Measurements from ENCODE around the gene LITAF.

DNA sequence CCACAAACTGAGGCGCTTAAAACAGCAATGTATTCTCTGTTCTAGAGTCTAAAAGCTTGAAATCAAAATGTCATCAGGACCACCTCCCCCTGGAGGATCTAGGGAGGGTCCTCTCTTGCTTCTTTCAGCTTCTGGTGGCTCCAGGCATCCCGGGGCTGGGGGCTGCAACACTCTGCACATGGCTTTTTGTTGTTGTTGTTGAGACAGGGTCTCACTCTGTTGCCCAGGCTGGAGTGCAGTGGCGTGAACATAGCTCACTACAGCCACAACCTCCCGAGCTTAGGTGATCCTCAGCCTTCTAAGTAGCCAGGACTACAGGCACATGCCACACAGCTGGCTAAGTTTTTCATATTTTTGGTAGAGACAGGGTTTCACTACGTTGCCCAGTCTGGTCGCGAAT, 44.5 kb upstream of the LITAF start:
- TF ChIP-seq, protein P1, sequence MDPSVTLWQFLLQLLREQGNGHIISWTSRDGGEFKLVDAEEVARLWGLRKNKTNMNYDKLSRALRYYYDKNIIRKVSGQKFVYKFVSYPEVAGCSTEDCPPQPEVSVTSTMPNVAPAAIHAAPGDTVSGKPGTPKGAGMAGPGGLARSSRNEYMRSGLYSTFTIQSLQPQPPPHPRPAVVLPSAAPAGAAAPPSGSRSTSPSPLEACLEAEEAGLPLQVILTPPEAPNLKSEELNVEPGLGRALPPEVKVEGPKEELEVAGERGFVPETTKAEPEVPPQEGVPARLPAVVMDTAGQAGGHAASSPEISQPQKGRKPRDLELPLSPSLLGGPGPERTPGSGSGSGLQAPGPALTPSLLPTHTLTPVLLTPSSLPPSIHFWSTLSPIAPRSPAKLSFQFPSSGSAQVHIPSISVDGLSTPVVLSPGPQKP (IDR thresholded peaks at IDR 0.05; ENCODE audit: borderline replicate concordance, low read depth, low read length): no peak
- TF ChIP-seq, protein P2, sequence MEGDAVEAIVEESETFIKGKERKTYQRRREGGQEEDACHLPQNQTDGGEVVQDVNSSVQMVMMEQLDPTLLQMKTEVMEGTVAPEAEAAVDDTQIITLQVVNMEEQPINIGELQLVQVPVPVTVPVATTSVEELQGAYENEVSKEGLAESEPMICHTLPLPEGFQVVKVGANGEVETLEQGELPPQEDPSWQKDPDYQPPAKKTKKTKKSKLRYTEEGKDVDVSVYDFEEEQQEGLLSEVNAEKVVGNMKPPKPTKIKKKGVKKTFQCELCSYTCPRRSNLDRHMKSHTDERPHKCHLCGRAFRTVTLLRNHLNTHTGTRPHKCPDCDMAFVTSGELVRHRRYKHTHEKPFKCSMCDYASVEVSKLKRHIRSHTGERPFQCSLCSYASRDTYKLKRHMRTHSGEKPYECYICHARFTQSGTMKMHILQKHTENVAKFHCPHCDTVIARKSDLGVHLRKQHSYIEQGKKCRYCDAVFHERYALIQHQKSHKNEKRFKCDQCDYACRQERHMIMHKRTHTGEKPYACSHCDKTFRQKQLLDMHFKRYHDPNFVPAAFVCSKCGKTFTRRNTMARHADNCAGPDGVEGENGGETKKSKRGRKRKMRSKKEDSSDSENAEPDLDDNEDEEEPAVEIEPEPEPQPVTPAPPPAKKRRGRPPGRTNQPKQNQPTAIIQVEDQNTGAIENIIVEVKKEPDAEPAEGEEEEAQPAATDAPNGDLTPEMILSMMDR (conservative IDR thresholded peaks at IDR 0.05; ENCODE audit: low read depth, low read length): no peak
- TF ChIP-seq RAD21 (IDR thresholded peaks at IDR 0.05; ENCODE audit: low read length): no peak
- TF ChIP-seq FOS (IDR thresholded peaks at IDR 0.05; ENCODE audit: low read depth, low read length): no peak
- TF ChIP-seq MAZ (IDR thresholded peaks at IDR 0.05; ENCODE audit: borderline replicate concordance, low read depth, low read length): no peak
